HG03575 (cell line): ENCODE data around the gene DAB2IP.
"Not testable (repeated sequence)": the region's sequence is repeated elsewhere in the genome, so short reads cannot be mapped to it uniquely, and the experiment has no call there.

ENCODE experiments used
- ATAC-seq: cut with Tn5 transposase; IDR thresholded peaks from one replicate; pipeline ENCODE4 v1.9.1; 2021; ENCODE audit not compliant: unreplicated experiment, insufficient number of reproducible peaks, low FRiP score; ENCODE audit errors: extremely low read depth

Gene DAB2IP

GRCh38 chr9:121788686-121789366 is 137.4 kb downstream of the DAB2IP start:
- no peak for ATAC-seq

- no peak for ATAC-seq
Observed at GRCh38 chr9:121790841-121791240, 139.4 kb downstream of the DAB2IP start.

GRCh38 chr9:121792476-121792875 is 141.0 kb downstream of the DAB2IP start:
- not testable (repeated sequence) for ATAC-seq

- ATAC-seq = not testable (repeated sequence)
Observed at GRCh38 chr9:121794334-121794733, 142.9 kb downstream of the DAB2IP start.

GRCh38 chr9:121797081-121797480 is 145.6 kb downstream of the DAB2IP start:
- no peak for ATAC-seq

- ATAC-seq = no peak
Observed at GRCh38 chr9:121798941-121799340, 147.5 kb downstream of the DAB2IP start.

- ATAC-seq = no peak
Observed at GRCh38 chr9:121800376-121800775, 148.9 kb downstream of the DAB2IP start.

- no peak for ATAC-seq
Observed at GRCh38 chr9:121801579-121801978, 150.1 kb downstream of the DAB2IP start.

- ATAC-seq = no peak
Observed at GRCh38 chr9:121802753-121803152, 151.3 kb downstream of the DAB2IP start.

GRCh38 chr9:121807069-121807822 is 155.8 kb downstream of the DAB2IP start:
- ATAC-seq = no peak

GRCh38 chr9:121807823-121808278 is 156.4 kb downstream of the DAB2IP start:
- ATAC-seq = no peak

GRCh38 chr9:121808781-121809180 is 157.3 kb downstream of the DAB2IP start:
- no peak for ATAC-seq

GRCh38 chr9:121809356-121810050 is 158.1 kb downstream of the DAB2IP start:
- no peak for ATAC-seq

- ATAC-seq = no peak
Observed at GRCh38 chr9:121810489-121810888, 159.1 kb downstream of the DAB2IP start.

- no peak for ATAC-seq
Observed at GRCh38 chr9:121811140-121811539, 159.7 kb downstream of the DAB2IP start.

GRCh38 chr9:121811751-121812150 is 160.3 kb downstream of the DAB2IP start:
- ATAC-seq = no peak

- no peak for ATAC-seq
Observed at GRCh38 chr9:121812159-121812735, 160.8 kb downstream of the DAB2IP start.

GRCh38 chr9:121813519-121814210 is 162.2 kb downstream of the DAB2IP start:
- ATAC-seq = no peak

- ATAC-seq = no peak
Observed at GRCh38 chr9:121814594-121814993, 163.2 kb downstream of the DAB2IP start.
